Loucy (cell line): Measurements from ENCODE around the gene SH2D4B.

Experiments
- H2AFZ ChIP-seq: fragments of 200-600 bp; sonication (generic); 2 replicates; pipeline ENCODE4 v1.6.0; 2016; ENCODE audit warnings: antibody characterized with exemption, mild to moderate bottlenecking, low read length, moderate library complexity
- H3F3A ChIP-seq: fragments of 200-600 bp; 2 replicates; pipeline ENCODE4 v1.6.0; 2016; ENCODE audit warnings: antibody characterized with exemption, low read depth, mild to moderate bottlenecking
- H3K27me3 ChIP-seq: fragments of 200-600 bp; sonication (generic); 2 replicates; pipeline ENCODE4 v1.6.1; 2014; ENCODE audit warnings: low read length, mild to moderate bottlenecking; ENCODE audit not compliant: insufficient read depth, poor library complexity, severe bottlenecking
- H3K36me3 ChIP-seq: fragments of 200-600 bp; sonication (generic); 2 replicates; pipeline ENCODE4 v1.6.1; 2016; ENCODE audit warnings: low read length; ENCODE audit not compliant: insufficient read depth
- H3K4me1 ChIP-seq: fragments of 200-600 bp; sonication (generic); 2 replicates; pipeline ENCODE4 v1.5.1; 2014; ENCODE audit warnings: low read length, mild to moderate bottlenecking; ENCODE audit not compliant: insufficient read depth, poor library complexity, severe bottlenecking
- H3K4me2 ChIP-seq: fragments of 200-600 bp; sonication (generic); 2 replicates; pipeline ENCODE4 v1.6.0; 2014; ENCODE audit warnings: antibody characterized with exemption, low read length, low read depth, mild to moderate bottlenecking; ENCODE audit not compliant: poor library complexity, severe bottlenecking
- H3K4me3 ChIP-seq: fragments of 200-600 bp; sonication (generic); 2 replicates; pipeline ENCODE4 v1.5.1; 2014; ENCODE audit warnings: low read length, mild to moderate bottlenecking, mixed read lengths; ENCODE audit not compliant: poor library complexity, severe bottlenecking
- H3K79me2 ChIP-seq: fragments of 200-600 bp; sonication (generic); 2 replicates; pipeline ENCODE4 v1.6.1; 2014; ENCODE audit warnings: low read length; ENCODE audit not compliant: insufficient read depth
- H3K9ac ChIP-seq: fragments of 200-600 bp; sonication (generic); 2 replicates; pipeline ENCODE4 v1.6.0; 2014; ENCODE audit warnings: mild to moderate bottlenecking, low read depth, low read length, moderate library complexity; ENCODE audit not compliant: poor library complexity, severe bottlenecking
- H3K9me2 ChIP-seq: fragments of 200-600 bp; sonication (generic); replicated peaks from 2 replicates; pipeline ENCODE4 v1.6.1; 2016; ENCODE audit warnings: low read depth, low read length, mixed read lengths
- H3K9me3 ChIP-seq: fragments of 200-600 bp; sonication (generic); 2 replicates; pipeline ENCODE4 v1.6.1; 2014; ENCODE audit warnings: mild to moderate bottlenecking, antibody characterized with exemption, low read length, low read depth; ENCODE audit not compliant: insufficient read depth
- H4K20me1 ChIP-seq: fragments of 200-600 bp; sonication (generic); 2 replicates; pipeline ENCODE4 v1.6.0; 2014; ENCODE audit warnings: antibody characterized with exemption, low read length, mild to moderate bottlenecking; ENCODE audit not compliant: insufficient read depth, poor library complexity, severe bottlenecking
- EZH2phosphoT487 ChIP-seq: fragments of 200-600 bp; IDR thresholded peaks from 2 replicates; pipeline ENCODE4 v1.6.1; 2018; ENCODE audit warnings: antibody characterized with exemption, mild to moderate bottlenecking, moderate library complexity, borderline replicate concordance
- TF ChIP-seq, protein P1 (sequence below): fragments of 200-600 bp; sonication (generic); conservative IDR thresholded peaks from 2 replicates; pipeline ENCODE4 v1.5.1; 2014; ENCODE audit warnings: mild to moderate bottlenecking, antibody characterized with exemption, low read length

The SH2D4B gene

DNA sequence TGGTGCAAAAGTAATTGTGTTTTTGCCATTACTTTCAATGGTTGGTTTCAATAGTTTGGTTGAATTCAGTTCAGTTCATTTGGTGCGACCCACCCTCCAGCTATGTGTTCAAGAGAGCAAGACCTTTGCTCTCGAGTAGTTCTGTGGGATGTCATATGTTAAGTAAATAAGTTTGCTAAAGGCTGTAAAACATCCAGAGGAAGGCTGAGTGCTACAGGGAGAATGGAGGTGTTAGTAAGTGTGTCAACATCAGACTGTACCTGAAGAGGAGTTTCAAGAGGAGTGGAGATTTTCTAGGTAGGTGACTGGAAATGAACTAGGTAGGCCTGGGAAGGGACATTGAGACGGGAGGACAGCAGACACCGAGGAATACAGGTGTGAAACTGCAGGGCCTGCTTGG is 147.7 kb downstream of the SH2D4B start:
- no peaks in the 10 kb centered on the region for H3K36me3 ChIP-seq
- no peaks in the 10 kb centered on the region for H3K9me2 ChIP-seq
- TF ChIP-seq EZH2phosphoT487: no peak
- TF ChIP-seq, protein P1, sequence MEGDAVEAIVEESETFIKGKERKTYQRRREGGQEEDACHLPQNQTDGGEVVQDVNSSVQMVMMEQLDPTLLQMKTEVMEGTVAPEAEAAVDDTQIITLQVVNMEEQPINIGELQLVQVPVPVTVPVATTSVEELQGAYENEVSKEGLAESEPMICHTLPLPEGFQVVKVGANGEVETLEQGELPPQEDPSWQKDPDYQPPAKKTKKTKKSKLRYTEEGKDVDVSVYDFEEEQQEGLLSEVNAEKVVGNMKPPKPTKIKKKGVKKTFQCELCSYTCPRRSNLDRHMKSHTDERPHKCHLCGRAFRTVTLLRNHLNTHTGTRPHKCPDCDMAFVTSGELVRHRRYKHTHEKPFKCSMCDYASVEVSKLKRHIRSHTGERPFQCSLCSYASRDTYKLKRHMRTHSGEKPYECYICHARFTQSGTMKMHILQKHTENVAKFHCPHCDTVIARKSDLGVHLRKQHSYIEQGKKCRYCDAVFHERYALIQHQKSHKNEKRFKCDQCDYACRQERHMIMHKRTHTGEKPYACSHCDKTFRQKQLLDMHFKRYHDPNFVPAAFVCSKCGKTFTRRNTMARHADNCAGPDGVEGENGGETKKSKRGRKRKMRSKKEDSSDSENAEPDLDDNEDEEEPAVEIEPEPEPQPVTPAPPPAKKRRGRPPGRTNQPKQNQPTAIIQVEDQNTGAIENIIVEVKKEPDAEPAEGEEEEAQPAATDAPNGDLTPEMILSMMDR: no peak
- H3F3A ChIP-seq: no peaks in the 10 kb centered on the region
- H3K9ac ChIP-seq: no peak overlapping the region
- no peak overlapping the region for H2AFZ ChIP-seq
- H3K27me3 ChIP-seq: no peaks in the 10 kb centered on the region
- no peaks in the 10 kb centered on the region for H3K9me3 ChIP-seq
- H3K4me1 ChIP-seq: no peaks in the 10 kb centered on the region
- no peaks in the 10 kb centered on the region for H3K79me2 ChIP-seq
- H4K20me1 ChIP-seq: no peaks in the 10 kb centered on the region
- no peak overlapping the region for H3K4me3 ChIP-seq
- no peak overlapping the region for H3K4me2 ChIP-seq

DNA sequence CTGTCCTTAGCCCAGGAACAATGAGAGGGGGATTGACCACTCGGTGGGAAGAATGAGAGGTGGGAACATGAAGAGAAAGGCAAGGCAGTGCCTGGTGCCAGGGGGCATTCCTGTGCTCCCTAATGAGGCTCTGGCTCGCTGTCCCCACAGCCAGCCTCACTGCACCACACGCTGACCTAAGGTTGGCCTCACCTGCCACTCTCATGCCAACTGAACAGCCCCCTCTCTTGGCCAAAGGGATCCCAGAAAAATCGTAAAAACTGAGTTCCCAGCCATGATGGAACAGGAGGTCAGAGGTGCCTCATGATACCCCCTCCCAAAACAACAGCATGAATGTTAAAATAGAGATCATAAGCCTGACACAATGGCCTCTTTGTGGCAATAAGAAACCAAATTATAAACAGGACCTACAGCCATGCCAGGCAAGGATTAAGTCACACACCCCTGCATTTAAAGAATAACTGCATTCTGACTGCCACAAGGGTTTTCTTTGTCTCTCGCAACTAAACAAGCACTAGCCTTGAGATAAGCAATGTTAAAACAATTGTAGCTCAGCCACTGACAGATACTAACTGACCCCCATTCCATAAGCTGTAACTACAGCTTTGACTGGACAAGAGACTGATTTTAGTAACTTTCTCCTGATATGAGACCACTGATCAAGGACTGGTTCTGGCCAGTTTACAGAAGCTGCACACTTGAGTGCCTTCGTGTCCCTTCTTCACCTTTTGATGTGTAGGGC is 149.2 kb downstream of the SH2D4B start:
- H4K20me1 ChIP-seq: no peaks in the 10 kb centered on the region
- no peak overlapping the region for H3K9ac ChIP-seq
- H3K27me3 ChIP-seq: no peaks in the 10 kb centered on the region
- H2AFZ ChIP-seq: no peak overlapping the region
- no peaks in the 10 kb centered on the region for H3K9me3 ChIP-seq
- H3K4me2 ChIP-seq: no peak overlapping the region
- H3K36me3 ChIP-seq: no peaks in the 10 kb centered on the region
- H3K9me2 ChIP-seq: no peaks in the 10 kb centered on the region
- H3F3A ChIP-seq: no peaks in the 10 kb centered on the region
- H3K79me2 ChIP-seq: no peaks in the 10 kb centered on the region
- no peak overlapping the region for H3K4me3 ChIP-seq
- TF ChIP-seq, protein P1: no peak
- no peaks in the 10 kb centered on the region for H3K4me1 ChIP-seq

DNA sequence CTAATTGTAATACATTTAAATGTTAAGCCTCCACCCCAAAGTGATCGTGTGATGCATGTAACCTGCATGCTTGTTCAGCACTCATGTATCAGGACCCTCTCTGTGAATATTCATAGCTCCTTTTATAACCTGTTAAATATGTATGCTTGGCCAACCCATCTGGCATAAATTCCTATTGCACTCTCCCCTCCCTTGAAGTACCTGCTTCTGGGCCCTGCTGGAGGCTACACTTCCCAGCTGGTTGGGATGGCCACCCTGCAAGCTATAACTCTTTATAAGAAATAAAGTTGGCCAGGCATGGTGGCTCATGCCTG is 149.7 kb downstream of the SH2D4B start:
- no peaks in the 10 kb centered on the region for H3K9me3 ChIP-seq
- no peaks in the 10 kb centered on the region for H3F3A ChIP-seq
- H3K4me1 ChIP-seq: no peaks in the 10 kb centered on the region
- H3K27me3 ChIP-seq: no peaks in the 10 kb centered on the region
- H3K9ac ChIP-seq: no peak overlapping the region
- no peak overlapping the region for H3K4me3 ChIP-seq
- H2AFZ ChIP-seq: no peak overlapping the region
- no peak overlapping the region for H3K4me2 ChIP-seq
- H3K9me2 ChIP-seq: no peaks in the 10 kb centered on the region
- no peaks in the 10 kb centered on the region for H4K20me1 ChIP-seq
- H3K79me2 ChIP-seq: no peaks in the 10 kb centered on the region
- no peaks in the 10 kb centered on the region for H3K36me3 ChIP-seq
- TF ChIP-seq, protein P1: no peak
- TF ChIP-seq EZH2phosphoT487: no peak
